CD4-positive, alpha-beta T cell treated with Interleukin-12 subunit alpha and Interleukin-12 subunit beta, for 1 hour (primary cell): ENCODE data around the gene STK32A.
"Not testable (repeated sequence)": the region's sequence is repeated elsewhere in the genome, so short reads cannot be mapped to it uniquely, and the experiment has no call there.

Source experiments
- DNase-seq: peaks from one replicate; pipeline ENCODE4 v3.0.0-alpha.2; 2020

The STK32A gene

DNA sequence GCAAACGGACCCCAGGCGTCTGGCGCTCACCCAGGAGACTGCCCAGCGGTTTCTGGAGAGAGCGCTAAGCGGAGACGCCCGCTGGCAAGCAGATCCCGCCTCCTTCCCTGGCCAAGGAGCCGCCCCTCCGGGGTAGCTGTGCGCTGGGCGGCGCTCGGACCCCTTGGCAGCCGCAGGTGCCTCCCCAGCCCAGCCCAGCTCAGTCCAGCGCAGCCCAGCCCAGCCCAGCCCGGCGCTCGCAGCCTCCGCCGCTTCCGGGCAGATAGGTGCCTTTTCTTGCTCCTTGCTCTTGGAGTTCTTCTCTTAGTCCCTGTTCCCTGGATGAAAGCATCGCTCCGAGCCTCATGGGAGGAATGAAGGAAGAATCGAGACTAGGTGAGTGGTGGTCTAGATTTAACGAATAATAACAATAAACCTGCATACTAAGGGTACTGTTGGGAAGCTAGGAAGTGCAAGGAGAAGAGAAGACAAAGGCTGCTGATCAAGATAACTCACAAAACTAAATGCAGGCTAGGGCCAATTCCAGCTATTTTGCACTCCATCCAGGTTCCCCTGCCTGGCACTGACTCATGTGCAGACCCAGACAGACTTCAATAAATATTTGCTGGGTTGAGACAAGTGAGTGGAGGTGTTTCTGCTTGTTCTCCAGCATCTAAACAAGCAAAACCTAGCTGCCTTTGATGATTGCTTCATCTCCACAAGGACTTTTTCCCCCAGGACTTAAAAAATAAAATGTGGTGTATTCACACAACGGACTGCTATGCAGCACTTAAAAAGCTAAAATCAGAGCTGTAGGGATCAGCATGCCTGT, at the start of gene STK32A:
Gene STK32A, plus strand, starts transcription at position 202 of the 811 bp plus-strand sequence. CDS start 4,609 bp downstream, outside the sequence.
- no peak for DNase-seq

GRCh38 chr5:147187099-147187540, 47.7 kb upstream of the STK32A start:
- no peak for DNase-seq

DNA sequence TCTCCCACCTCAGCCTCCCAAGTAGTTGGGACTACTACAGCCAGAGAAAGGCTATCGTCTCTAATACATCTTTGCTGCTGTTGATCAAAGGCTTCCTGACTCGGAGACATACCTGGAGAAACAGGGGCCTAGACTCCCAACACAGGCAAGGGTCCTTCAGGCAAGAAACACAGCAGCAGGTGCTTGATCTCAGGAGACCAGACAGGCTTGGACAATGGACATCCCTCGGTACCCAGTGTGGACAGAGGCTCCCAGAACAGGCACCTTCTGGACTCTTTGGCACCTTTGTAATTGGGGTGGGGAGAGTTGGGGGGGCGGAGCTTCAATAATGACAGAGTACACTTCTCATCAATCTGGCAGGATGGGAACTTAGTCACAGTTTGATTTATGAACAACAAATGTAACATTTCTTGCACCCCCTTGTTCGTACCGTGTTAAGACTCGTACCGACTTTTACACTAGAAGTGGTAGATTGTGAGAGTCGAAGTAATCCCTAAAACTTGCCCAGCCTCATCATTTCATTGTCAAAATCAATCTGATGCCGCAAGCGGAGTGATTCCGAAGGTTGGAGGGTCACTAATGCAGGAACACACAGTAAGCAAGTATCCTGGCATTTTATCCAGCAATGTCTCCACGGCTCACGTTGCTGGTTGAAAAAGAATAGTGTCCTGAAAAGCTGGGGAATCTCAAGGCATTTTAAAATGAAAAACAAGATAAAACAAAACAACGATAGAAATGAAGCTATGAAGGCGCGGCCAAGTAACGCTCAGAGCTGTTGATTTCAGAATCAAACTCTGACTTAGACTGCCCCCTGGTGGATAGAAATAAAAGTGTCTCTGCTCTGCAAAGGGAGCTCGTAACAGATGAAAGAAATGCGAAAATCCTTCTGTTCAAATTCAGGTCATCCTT, 46.4 kb upstream of the STK32A start:
- DNase-seq: peak; percentile 65

DNA sequence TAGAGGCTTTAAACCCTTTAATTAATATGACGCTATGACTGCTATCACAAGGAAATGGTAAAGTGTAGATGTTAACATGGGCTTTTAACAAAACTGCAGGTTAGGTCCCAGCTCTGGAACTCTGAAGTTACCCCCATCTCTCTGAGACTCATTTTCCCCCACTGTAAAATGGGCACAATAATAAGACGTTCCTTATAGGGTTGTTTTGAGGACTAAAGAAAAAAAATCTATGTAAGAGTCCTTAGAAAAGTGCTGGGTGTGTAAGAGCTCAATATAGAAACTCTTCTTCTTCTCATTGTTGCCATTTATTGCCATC, 45.8 kb upstream of the STK32A start:
- no peak for DNase-seq

DNA sequence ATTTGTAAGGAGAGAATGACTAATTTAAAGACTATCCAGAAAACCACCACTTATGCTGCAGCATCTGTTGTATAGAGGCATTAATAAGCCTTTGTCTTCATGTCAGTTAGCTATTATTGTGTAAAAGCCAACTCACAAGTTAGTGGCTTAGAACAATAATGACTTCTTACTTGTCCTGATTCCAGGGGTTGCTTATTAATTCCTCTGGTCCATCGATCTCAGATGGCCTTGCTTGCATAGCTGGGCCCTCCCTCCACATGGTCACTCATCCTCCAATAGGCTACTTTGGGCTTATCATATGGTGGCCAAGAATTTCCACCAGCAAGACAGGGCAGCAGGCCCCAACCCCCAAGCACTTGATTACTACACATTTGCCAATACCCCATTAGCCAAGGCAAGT, 44.5 kb upstream of the STK32A start:
- DNase-seq: no peak

DNA sequence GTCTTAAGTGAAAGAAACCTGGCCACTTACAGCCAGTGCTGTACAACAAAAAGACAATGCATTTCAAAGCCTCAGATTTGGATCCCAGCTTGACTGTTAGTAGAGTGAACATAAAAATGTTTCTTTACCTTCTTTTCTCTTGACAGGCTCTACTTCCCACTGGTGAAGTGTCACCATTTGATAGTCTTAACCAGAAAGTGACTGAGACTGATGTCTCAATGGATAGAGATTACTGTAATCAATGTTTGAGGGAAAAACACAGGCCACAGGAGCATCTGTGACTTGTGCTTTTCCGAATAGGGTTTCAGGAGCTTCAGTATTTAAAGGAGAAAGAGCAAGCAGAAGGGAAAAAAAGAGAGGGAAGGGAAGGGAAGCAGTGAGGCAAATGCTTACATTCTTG, 41.7 kb upstream of the STK32A start:
- DNase-seq: no peak

DNA sequence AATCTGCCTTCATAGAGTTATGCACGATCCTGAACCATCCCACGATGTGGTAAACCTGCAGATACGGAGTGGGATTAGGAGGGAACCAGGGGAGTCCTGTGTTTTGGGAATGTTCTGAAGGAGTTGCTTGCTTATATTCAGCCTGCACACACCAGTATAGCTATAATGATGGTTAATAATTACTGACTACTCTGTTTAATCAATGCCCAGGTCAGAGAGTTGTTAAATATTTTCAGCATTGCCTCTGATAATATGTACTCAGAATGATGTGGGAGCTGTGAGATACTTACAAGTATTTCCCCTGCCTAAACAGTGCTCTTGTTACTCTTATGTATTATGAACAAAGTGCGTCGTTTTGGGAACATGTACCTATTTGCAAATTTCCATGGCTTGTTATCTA, 34.8 kb upstream of the STK32A start:
- DNase-seq: no peak

GRCh38 chr5:147203213-147203612, 31.6 kb upstream of the STK32A start:
- no peak for DNase-seq

DNA sequence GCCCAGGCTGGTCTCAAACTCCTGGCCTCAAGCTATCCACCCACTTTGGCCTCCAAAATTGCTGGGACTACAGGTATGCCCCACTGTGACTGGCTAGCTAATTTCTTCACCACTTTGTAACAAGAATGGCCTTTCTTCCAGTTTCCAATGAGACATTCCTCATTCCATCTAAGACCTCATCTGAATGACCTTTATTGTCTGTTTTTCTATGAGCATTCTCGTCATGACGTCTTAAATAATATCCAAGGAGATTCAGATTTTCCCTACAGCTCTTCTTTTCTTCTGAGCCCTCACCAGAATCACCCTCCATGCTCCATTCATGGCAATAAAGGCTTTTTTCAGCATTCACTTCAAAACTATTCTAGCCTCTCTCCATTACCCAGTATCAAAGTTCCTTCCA, 30.2 kb upstream of the STK32A start:
- DNase-seq: no peak

DNA sequence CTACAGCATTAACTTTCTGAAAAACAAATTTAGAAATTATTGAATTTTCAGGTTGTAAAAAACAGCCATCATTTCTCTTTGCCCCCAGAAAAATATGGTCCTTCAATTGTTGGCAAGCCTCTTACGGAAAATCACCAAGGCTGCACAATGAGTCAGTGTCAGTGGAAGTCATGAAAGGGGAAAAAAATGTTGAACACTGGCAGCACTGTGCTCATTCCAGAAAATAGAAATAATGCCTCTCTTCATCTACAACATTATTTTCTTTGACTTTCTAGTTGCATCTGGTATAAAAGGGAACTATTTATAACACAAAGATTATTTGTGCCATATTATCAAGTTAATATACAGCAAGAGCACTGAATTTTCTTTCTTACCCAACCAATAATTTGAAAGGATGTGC, 26.7 kb upstream of the STK32A start:
- DNase-seq: no peak

- peak; percentile 14 for DNase-seq
Observed at GRCh38 chr5:147216552-147217154, 18.2 kb upstream of the STK32A start.

GRCh38 chr5:147223343-147223742, 11.5 kb upstream of the STK32A start:
- no peak for DNase-seq

DNA sequence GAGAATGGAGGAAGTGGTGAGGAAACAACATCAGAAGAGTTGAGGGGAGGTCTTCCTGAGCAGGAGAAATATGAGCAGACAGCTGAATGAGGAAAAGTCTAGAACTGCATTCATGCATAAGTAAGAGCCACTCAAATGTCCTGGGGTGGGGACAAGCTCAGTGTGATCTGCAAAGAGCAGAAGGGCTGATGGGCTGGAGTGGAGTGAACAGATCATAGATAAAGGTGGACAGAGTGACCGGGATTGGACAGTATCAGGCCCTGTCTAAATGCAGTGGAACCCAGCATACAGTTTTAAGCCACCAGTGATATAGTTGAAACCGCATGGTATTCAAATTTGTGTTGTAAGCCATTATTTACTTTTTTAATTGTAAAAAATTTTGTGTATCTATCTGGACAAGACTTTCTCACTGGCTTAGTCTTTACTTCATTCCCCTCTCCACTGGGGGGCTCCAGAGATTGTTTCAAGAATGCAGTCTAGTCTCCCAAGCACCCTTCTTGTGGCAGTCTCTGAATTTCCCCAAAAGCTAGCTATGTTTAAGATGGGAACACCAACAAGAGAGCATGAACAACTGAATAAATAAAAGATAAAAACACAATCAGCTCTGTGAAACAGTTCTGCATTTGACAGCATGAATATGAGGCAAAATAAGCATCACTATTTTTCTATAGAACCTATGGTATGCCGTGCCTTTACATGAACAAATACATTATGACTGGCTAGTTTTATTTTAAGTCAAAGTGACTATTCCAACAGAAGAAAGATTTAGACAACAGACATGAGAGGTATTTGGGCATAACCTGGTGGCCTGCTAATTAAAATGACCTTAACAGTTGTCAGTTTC, 10.7 kb upstream of the STK32A start:
- peak; percentile 5 for DNase-seq

- DNase-seq: no peak
Observed at GRCh38 chr5:147225938-147226337, 8.9 kb upstream of the STK32A start.

DNA sequence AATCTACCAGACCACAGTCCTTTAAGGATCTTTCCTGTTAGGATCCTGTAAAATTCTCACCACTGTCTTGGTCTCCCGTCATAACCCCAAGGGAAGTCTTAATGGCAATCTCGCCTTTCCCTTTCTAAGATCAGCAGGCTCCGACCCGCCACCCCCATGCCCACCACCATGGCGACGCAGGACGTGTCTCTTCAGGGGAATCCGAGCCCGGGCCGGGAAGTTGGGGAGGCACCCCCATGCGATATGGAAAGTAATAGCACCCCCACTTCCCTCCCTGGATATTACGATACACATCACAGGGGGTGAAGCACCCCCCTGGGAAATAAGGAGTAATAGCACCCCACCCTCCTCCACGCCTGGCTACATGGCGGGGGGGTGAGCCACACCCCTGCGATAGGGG, 8.3 kb upstream of the STK32A start:
- no peak for DNase-seq

- no peak for DNase-seq
Observed at GRCh38 chr5:147234239-147234824, 494 bp upstream of the STK32A start.

GRCh38 chr5:147240266-147240985, 5.6 kb downstream of the STK32A start:
- no peak for DNase-seq

GRCh38 chr5:147243238-147243637, 8.4 kb downstream of the STK32A start:
- not testable (repeated sequence) for DNase-seq

- DNase-seq: no peak
Observed at GRCh38 chr5:147245381-147246165, 10.7 kb downstream of the STK32A start.

GRCh38 chr5:147248561-147248960, 13.7 kb downstream of the STK32A start:
- DNase-seq: no peak

GRCh38 chr5:147259837-147260236, 25.0 kb downstream of the STK32A start:
- no peak for DNase-seq
